ENCODE measurements around the gene ABHD2. TPM values are rescaled to one million over a fixed set of nuclear protein-coding genes. Genes with fewer than 3 reads are reported as not detected.
A peak's percentile ranks its signal among the peaks of the same experiment; 100 is the strongest.

ABHD2 gene
- total and polyA plus RNA-seq, 2 donors (not counting 1 experiment from before 2014, with no cell fraction given): 39.5 to 84.9 TPM

DNA sequence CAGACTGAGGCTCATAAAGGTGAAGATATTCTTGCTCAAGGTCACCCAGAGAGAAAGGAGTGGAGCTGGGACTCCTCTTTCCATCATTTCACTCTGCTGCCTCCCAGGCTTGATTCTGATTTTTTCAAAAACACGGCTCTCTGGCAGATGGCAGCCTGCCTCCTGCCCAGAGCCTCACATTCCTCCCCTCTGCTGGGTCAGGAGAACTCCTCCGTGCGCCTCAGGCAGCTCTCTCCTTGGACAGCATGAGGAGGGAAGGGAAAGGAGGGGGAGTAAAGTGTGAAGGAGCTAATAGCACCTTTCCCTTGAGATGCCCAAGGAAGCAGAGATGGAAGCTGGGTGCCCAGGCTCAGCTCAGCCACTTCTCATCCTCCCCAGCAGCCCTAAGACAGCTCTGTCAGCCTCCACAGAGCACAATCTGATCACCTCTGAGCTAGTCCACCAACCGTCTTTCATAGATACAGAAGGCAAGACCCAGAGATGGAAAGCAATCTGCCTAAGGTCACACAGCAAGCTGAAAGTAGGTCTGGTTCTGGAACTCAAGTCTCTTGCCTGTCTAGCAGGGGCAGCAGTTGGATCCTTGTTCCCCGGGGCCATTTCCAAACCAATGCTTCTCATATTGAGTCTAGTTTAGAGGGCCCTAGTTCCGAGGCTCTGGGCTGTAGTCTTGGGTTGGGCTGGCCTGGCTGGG lies 129.6 kb downstream of the ABHD2 start:
- H3K9ac ChIP-seq (ENCODE audit: insufficient read depth, low read length): no peak overlapping the region
- no peak for DNase-seq (ENCODE audit: low read depth in 2 of 2)
- TF ChIP-seq, protein P1, sequence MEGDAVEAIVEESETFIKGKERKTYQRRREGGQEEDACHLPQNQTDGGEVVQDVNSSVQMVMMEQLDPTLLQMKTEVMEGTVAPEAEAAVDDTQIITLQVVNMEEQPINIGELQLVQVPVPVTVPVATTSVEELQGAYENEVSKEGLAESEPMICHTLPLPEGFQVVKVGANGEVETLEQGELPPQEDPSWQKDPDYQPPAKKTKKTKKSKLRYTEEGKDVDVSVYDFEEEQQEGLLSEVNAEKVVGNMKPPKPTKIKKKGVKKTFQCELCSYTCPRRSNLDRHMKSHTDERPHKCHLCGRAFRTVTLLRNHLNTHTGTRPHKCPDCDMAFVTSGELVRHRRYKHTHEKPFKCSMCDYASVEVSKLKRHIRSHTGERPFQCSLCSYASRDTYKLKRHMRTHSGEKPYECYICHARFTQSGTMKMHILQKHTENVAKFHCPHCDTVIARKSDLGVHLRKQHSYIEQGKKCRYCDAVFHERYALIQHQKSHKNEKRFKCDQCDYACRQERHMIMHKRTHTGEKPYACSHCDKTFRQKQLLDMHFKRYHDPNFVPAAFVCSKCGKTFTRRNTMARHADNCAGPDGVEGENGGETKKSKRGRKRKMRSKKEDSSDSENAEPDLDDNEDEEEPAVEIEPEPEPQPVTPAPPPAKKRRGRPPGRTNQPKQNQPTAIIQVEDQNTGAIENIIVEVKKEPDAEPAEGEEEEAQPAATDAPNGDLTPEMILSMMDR (conservative IDR thresholded peaks at IDR 0.05 in 1 of 2, IDR thresholded peaks at IDR 0.05 in 1 of 2; ENCODE audit: low read depth in 1 of 2, low read length in 2 of 2): no peak
- TF ChIP-seq EZH2 (IDR thresholded peaks at IDR 0.05; ENCODE audit: low read length, missing control alignments): no peak
- peaks cover 6% of the 10 kb centered on the region for H3K27me3 ChIP-seq (ENCODE audit: control insufficient read depth, insufficient read depth, low read length)
- no peaks in the 10 kb centered on the region for H3K79me2 ChIP-seq (ENCODE audit: control insufficient read depth, insufficient read depth, low read length)
- no peaks in the 10 kb centered on the region for H4K20me1 ChIP-seq (ENCODE audit: control insufficient read depth, extremely low read depth, insufficient read depth, low read length)
- H3K27ac ChIP-seq (ENCODE audit: insufficient read depth, low read length): no peak overlapping the region
- H3K4me3 ChIP-seq (replicated peaks in 1 of 4; ENCODE audit: control extremely low read depth in 1 of 4, insufficient read depth in 1 of 4, low read depth in 3 of 4, low read length in 4 of 4): no peak overlapping the region
- no peak overlapping the region for H2AFZ ChIP-seq (ENCODE audit: low read length)
- H3K4me1 ChIP-seq (ENCODE audit: control insufficient read depth, extremely low read depth, insufficient read depth, low read length): no peaks in the 10 kb centered on the region
- no peak overlapping the region for H3K4me2 ChIP-seq (ENCODE audit: extremely low read depth, insufficient read depth, low read length)
- no peaks in the 10 kb centered on the region for H3K36me3 ChIP-seq (ENCODE audit: control insufficient read depth, insufficient read depth, low read length)
- no peaks in the 10 kb centered on the region for H3K9me3 ChIP-seq (ENCODE audit: control insufficient read depth, insufficient read depth, low read depth, low read length)

GRCh38 chr15:89218531-89218930 lies 130.3 kb downstream of the ABHD2 start:
- no peak overlapping the region for H3K4me2 ChIP-seq (ENCODE audit: extremely low read depth, insufficient read depth, low read length)
- H3K4me1 ChIP-seq (ENCODE audit: control insufficient read depth, extremely low read depth, insufficient read depth, low read length): no peaks in the 10 kb centered on the region

DNA sequence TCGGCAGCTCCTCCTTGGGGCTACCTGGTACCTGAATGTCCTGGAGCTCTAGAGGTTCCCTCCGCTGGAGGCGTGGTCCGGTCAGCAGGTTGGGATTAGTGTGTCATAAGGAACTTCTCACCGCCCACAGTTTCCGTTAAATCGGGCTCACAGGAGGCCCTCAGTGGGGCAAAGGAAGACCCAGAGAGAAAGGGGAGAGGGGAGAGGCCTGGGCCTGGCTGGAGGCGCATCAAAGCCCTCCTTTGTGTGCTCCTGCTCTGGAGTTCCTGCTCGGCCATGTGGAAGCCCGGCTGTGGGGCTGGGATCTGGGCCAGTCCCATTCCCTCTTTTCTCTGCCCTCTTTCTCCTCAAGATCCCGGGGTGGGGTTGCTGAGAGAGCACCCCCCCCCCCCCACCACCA lies 133.3 kb downstream of the ABHD2 start, which contains the start of gene RLBP1:
RLBP1 (minus strand) TSS at position 37 of the 400 bp plus-strand sequence. CDS start 2,604 bp downstream, outside the sequence.
- DNase-seq (ENCODE audit: low read depth in 2 of 2): peak in 1 of 2 donors; percentile 29
- TF ChIP-seq EZH2 (IDR thresholded peaks at IDR 0.05; ENCODE audit: low read length, missing control alignments): no peak
- TF ChIP-seq, protein P1 (conservative IDR thresholded peaks at IDR 0.05 in 1 of 2, IDR thresholded peaks at IDR 0.05 in 1 of 2; ENCODE audit: low read depth in 1 of 2, low read length in 2 of 2): no peak
- no peaks in the 10 kb centered on the region for H3K36me3 ChIP-seq (ENCODE audit: control insufficient read depth, insufficient read depth, low read length)
- no peak within 1 kb of the TSS for H2AFZ ChIP-seq (ENCODE audit: low read length)
- H3K27me3 ChIP-seq (ENCODE audit: control insufficient read depth, insufficient read depth, low read length): peaks cover 6% of the 10 kb centered on the region
- no peaks in the 10 kb centered on the region for H4K20me1 ChIP-seq (ENCODE audit: control insufficient read depth, extremely low read depth, insufficient read depth, low read length)
- no peak within 1 kb of the TSS for H3K9ac ChIP-seq (ENCODE audit: insufficient read depth, low read length)
- H3K4me1 ChIP-seq (ENCODE audit: control insufficient read depth, extremely low read depth, insufficient read depth, low read length): no peaks in the 10 kb centered on the region
- H3K4me2 ChIP-seq (ENCODE audit: extremely low read depth, insufficient read depth, low read length): no peak within 1 kb of the TSS
- H3K27ac ChIP-seq (ENCODE audit: insufficient read depth, low read length): no peak within 1 kb of the TSS
- no peaks in the 10 kb centered on the region for H3K9me3 ChIP-seq (ENCODE audit: control insufficient read depth, insufficient read depth, low read depth, low read length)
- H3K4me3 ChIP-seq (replicated peaks in 1 of 4; ENCODE audit: control extremely low read depth in 1 of 4, insufficient read depth in 1 of 4, low read depth in 3 of 4, low read length in 4 of 4): no peak within 1 kb of the TSS
- no peaks in the 10 kb centered on the region for H3K79me2 ChIP-seq (ENCODE audit: control insufficient read depth, insufficient read depth, low read length)

More at GRCh38 chr15:89218531-89218930, 130.3 kb downstream of the ABHD2 start:
- Histone ChIP-seq H3K36me3 (ENCODE audit: control insufficient read depth, insufficient read depth, low read length) (no peaks in the 10 kb centered on the region), H3K9me3 (ENCODE audit: control insufficient read depth, insufficient read depth, low read depth, low read length) (no peaks in the 10 kb centered on the region), H3K27me3 (ENCODE audit: control insufficient read depth, insufficient read depth, low read length) (peaks cover 6% of the 10 kb centered on the region), H3K79me2 (ENCODE audit: control insufficient read depth, insufficient read depth, low read length) (no peaks in the 10 kb centered on the region), H3K9ac (ENCODE audit: insufficient read depth, low read length) (no peak overlapping the region), H3K27ac (ENCODE audit: insufficient read depth, low read length) (no peak overlapping the region), H2AFZ (ENCODE audit: low read length) (no peak overlapping the region), H4K20me1 (ENCODE audit: control insufficient read depth, extremely low read depth, insufficient read depth, low read length) (no peaks in the 10 kb centered on the region), H3K4me3 (replicated peaks in 1 of 4; ENCODE audit: control extremely low read depth in 1 of 4, insufficient read depth in 1 of 4, low read depth in 3 of 4, low read length in 4 of 4) (no peak overlapping the region)
- DNase-seq (ENCODE audit: low read depth in 2 of 2): no peak
- no peak for TF ChIP-seq EZH2 (IDR thresholded peaks at IDR 0.05; ENCODE audit: low read length, missing control alignments)
- TF ChIP-seq, protein P1 (conservative IDR thresholded peaks at IDR 0.05 in 1 of 2, IDR thresholded peaks at IDR 0.05 in 1 of 2; ENCODE audit: low read depth in 1 of 2, low read length in 2 of 2): no peak

All from fibroblast of lung (primary cell).